Lung (tissue), 12 donors: ENCODE results near the gene MLKL. TPM values are rescaled to one million over a fixed set of nuclear protein-coding genes. Genes with fewer than 3 reads are reported as not detected.
"Not testable (repeated sequence)": the region's sequence is repeated elsewhere in the genome, so short reads cannot be mapped to it uniquely, and the experiment has no call there.

ENCODE experiments used
- ATAC-seq: fragments of 200-7000 bp; cut with Tn5 transposase; one replicate; pipeline ENCODE4 v1.9.1; 2020; ENCODE audit warnings: moderate number of reproducible peaks; ENCODE audit not compliant: insufficient read depth, low FRiP score
- DNase-seq, 3 donors: peaks; one replicate each; pipeline ENCODE4 v3.0.0-alpha.2; 2013 to 2017
- H3K27ac ChIP-seq, 2 donors: one replicate each; pipeline ENCODE4 v1.5.1; 2013; ENCODE audit warnings: mild to moderate bottlenecking in 2 of 2, moderate library complexity in 2 of 2, control low read depth in 1 of 2, inconsistent platforms in 1 of 2, low read depth in 1 of 2, low read length in 1 of 2
- H3K27me3 ChIP-seq, 3 donors: one replicate each; pipeline ENCODE4 v1.5.1; 2013; ENCODE audit warnings: low read length in 2 of 3; ENCODE audit not compliant: control insufficient read depth in 3 of 3, insufficient read depth in 3 of 3
- H3K36me3 ChIP-seq, 4 donors: one replicate each; pipeline ENCODE4 v1.5.1; 2013; ENCODE audit warnings: low read length in 4 of 4, mild to moderate bottlenecking in 1 of 4, moderate library complexity in 1 of 4; ENCODE audit not compliant: control insufficient read depth in 4 of 4, insufficient read depth in 4 of 4
- H3K4me1 ChIP-seq, 5 donors: one replicate each; pipeline ENCODE4 v1.5.1; 2013; ENCODE audit warnings: low read length in 5 of 5, mild to moderate bottlenecking in 2 of 5, moderate library complexity in 1 of 5; ENCODE audit not compliant: control insufficient read depth in 5 of 5, insufficient read depth in 5 of 5
- H3K4me3 ChIP-seq: one replicate; pipeline ENCODE4 v1.5.1; 2013; ENCODE audit warnings: mild to moderate bottlenecking, control low read depth, moderate library complexity
- H3K9ac ChIP-seq, 2 donors: one replicate each; pipeline ENCODE4 v1.5.1; 2013; ENCODE audit warnings: low read length in 2 of 2, control low read depth in 1 of 2; ENCODE audit not compliant: insufficient read depth in 1 of 2
- H3K9me3 ChIP-seq, 4 donors: one replicate each; pipeline ENCODE4 v1.5.1; 2013; ENCODE audit warnings: low read length in 3 of 4, mild to moderate bottlenecking in 1 of 4, moderate library complexity in 1 of 4; ENCODE audit not compliant: control insufficient read depth in 4 of 4, insufficient read depth in 3 of 4
- CTCF ChIP-seq: IDR thresholded peaks from 2 replicates; pipeline ENCODE4 v1.5.1; 2012; ENCODE audit warnings: mild to moderate bottlenecking; ENCODE audit errors: control extremely low read depth, extremely low read depth
- whole genome bisulfite sequencing, 2 donors: extraction: QIAGEN DNeasy Blood & Tissue Kit; methylation state at CpG; one replicate each; pipeline ENCODE4 v1.1.7; 2013; 5-methylcytosine and 5-hydroxymethylcytosine counted together
- polyA plus RNA-seq, 2 donors: library from polyadenylated mRNA; stranded (reverse); fragments of 200-250 nt; gene quantifications; one replicate each; pipeline ENCODE4 v1.2.1, GENCODE V29; 2013
- total RNA-seq, 2 donors: library from RNA; depleted of rRNA in 1 of 2; stranded (reverse); fragments of >200 nt in 1 of 2; gene quantifications; one replicate each; pipeline ENCODE4 v1.2.1, GENCODE V29; 2014 to 2021
- donor health status: control.
- donor health status: control.
- donor health status: Bipolar disorder and iron deficiency.
- donor health status: healthy.
- donor health status: DM: yes; HTN: yes; CAD: no.

The MLKL gene
- total and polyA plus RNA-seq, 4 donors: 13.1 to 32.1 (median 22.5) TPM

- Histone ChIP-seq H3K4me3 (no peak overlapping the region), H3K27ac (no peak overlapping the region), H3K9me3 (peaks cover 0 to 10% (median 0%) of the 10 kb centered on the region in 4 donors), H3K27me3 (no peaks in the 10 kb centered on the region), H3K4me1 (no peaks in the 10 kb centered on the region), H3K9ac (no peak overlapping the region), H3K36me3 (no peaks in the 10 kb centered on the region)
- ATAC-seq (no peak), DNase-seq (no peak)
- 45 to 63% methylated on average over 7 of the region's 7 CpGs for WGBS, 2 donors
- no peak for TF ChIP-seq CTCF
Measured at GRCh38 chr16:74723256-74723655, 22.6 kb upstream of the MLKL start.

GRCh38 chr16:74722156-74722555, 21.5 kb upstream of the MLKL start:
- not testable (repeated sequence) for H3K27me3 ChIP-seq, H3K9me3 ChIP-seq, H3K4me3 ChIP-seq, H3K36me3 ChIP-seq, H3K4me1 ChIP-seq, ATAC-seq, H3K9ac ChIP-seq, H3K27ac ChIP-seq, DNase-seq
- WGBS, 2 donors: 94 to 100% methylated on average over 2 of the region's 2 CpGs

- H3K36me3 ChIP-seq: no peaks in the 10 kb centered on the region
- no peak for TF ChIP-seq CTCF
- DNase-seq: no peak
- H3K9ac ChIP-seq: no peak overlapping the region
- no peak overlapping the region for H3K4me3 ChIP-seq
- peaks cover 0 to 2% (median 0%) of the 10 kb centered on the region in 4 donors for H3K9me3 ChIP-seq
- no peak for ATAC-seq
- no peaks in the 10 kb centered on the region for H3K27me3 ChIP-seq
- no peak overlapping the region for H3K27ac ChIP-seq
- WGBS, 2 donors: 71 to 77% methylated on average over 11 of the region's 11 CpGs
- no peaks in the 10 kb centered on the region for H3K4me1 ChIP-seq
Measured at GRCh38 chr16:74721716-74722115, 21.1 kb upstream of the MLKL start.

GRCh38 chr16:74720579-74720978, 19.9 kb upstream of the MLKL start:
- no peak overlapping the region for H3K4me3 ChIP-seq
- no peaks in the 10 kb centered on the region for H3K4me1 ChIP-seq
- no peak overlapping the region for H3K9ac ChIP-seq
- WGBS, 2 donors: 79 to 81% methylated on average over 5 of the region's 5 CpGs
- no peaks in the 10 kb centered on the region for H3K36me3 ChIP-seq
- H3K9me3 ChIP-seq: no peaks in the 10 kb centered on the region
- no peak for TF ChIP-seq CTCF
- DNase-seq (no peak), ATAC-seq (no peak)
- H3K27ac ChIP-seq: no peak overlapping the region
- H3K27me3 ChIP-seq: no peaks in the 10 kb centered on the region
